Astrocyte (in vitro differentiated cells and primary cell): Measurements from ENCODE around the gene MFSD1. TPM values are rescaled to one million over a fixed set of nuclear protein-coding genes. Genes with fewer than 3 reads are reported as not detected.

Experiments used
- DNase-seq: peaks from one replicate; pipeline ENCODE4 v3.0.0-alpha.2; 2010; ENCODE audit warnings: low read depth
- FAIRE-seq: peaks from 2 replicates; lab custom pipeline; 2011; peaks lifted over from hg19 to GRCh38; lab: Jason Lieb, UNC
- H2AFZ ChIP-seq: 2 replicates; pipeline ENCODE4 v1.6.0; 2012; ENCODE audit warnings: low read depth, low read length, inconsistent platforms
- H3K27ac ChIP-seq: 2 replicates; pipeline ENCODE4 v1.5.1; 2011; ENCODE audit warnings: low read depth, low read length, inconsistent platforms
- H3K27me3 ChIP-seq: 2 replicates; pipeline ENCODE4 v1.6.0; 2011; ENCODE audit warnings: low read length, inconsistent platforms; ENCODE audit not compliant: insufficient read depth
- H3K36me3 ChIP-seq: 2 replicates; pipeline ENCODE4 v1.5.1; 2011; ENCODE audit warnings: low read length, inconsistent platforms; ENCODE audit not compliant: insufficient read depth
- H3K4me1 ChIP-seq: 2 replicates; pipeline ENCODE4 v1.5.1; 2011; ENCODE audit warnings: low read length, inconsistent platforms; ENCODE audit not compliant: insufficient read depth
- H3K4me2 ChIP-seq: 2 replicates; pipeline ENCODE4 v1.6.0; 2012; ENCODE audit warnings: low read length, inconsistent platforms
- H3K4me3 ChIP-seq: 2 replicates; pipeline ENCODE4 v1.5.1; 2011; ENCODE audit warnings: low read depth, mild to moderate bottlenecking, low read length, inconsistent platforms; ENCODE audit not compliant: insufficient read depth
- H3K79me2 ChIP-seq: 2 replicates; pipeline ENCODE4 v1.6.0; 2012; ENCODE audit warnings: mild to moderate bottlenecking, low read length, inconsistent platforms; ENCODE audit not compliant: insufficient read depth
- H3K9ac ChIP-seq: 2 replicates; pipeline ENCODE4 v1.6.0; 2012; ENCODE audit warnings: mild to moderate bottlenecking, low read length, inconsistent platforms
- H3K9me3 ChIP-seq: 2 replicates; pipeline ENCODE4 v1.5.1; 2012; ENCODE audit warnings: low read depth, mild to moderate bottlenecking, low read length, inconsistent platforms; ENCODE audit not compliant: insufficient read depth
- H4K20me1 ChIP-seq: 2 replicates; pipeline ENCODE4 v1.6.0; 2012; ENCODE audit warnings: low read length, inconsistent platforms; ENCODE audit not compliant: insufficient read depth
- H3K27ac Mint-ChIP-seq: one replicate; pipeline ENCODE4 v1.8.0; 2021; ENCODE audit warnings: mild to moderate bottlenecking, mixed read lengths; ENCODE audit not compliant: unreplicated experiment
- H3K27me3 Mint-ChIP-seq: one replicate; pipeline ENCODE4 v1.8.0; 2021; ENCODE audit warnings: low read depth, mixed read lengths; ENCODE audit not compliant: unreplicated experiment
- H3K36me3 Mint-ChIP-seq: one replicate; pipeline ENCODE4 v1.8.0; 2021; ENCODE audit warnings: low read depth, mixed read lengths; ENCODE audit not compliant: unreplicated experiment
- H3K4me1 Mint-ChIP-seq: one replicate; pipeline ENCODE4 v1.8.0; 2021; ENCODE audit warnings: low read depth, mixed read lengths; ENCODE audit not compliant: unreplicated experiment
- H3K4me3 Mint-ChIP-seq: one replicate; pipeline ENCODE4 v1.8.0; 2021; ENCODE audit warnings: mild to moderate bottlenecking, moderate library complexity, mixed read lengths; ENCODE audit not compliant: unreplicated experiment
- H3K9me3 Mint-ChIP-seq: one replicate; pipeline ENCODE4 v1.8.0; 2021; ENCODE audit warnings: mild to moderate bottlenecking, mixed read lengths; ENCODE audit not compliant: unreplicated experiment
- EZH2 ChIP-seq: IDR thresholded peaks from 2 replicates; pipeline ENCODE4 v1.6.1; 2012; ENCODE audit warnings: mild to moderate bottlenecking, low read length, inconsistent platforms; ENCODE audit not compliant: insufficient read depth
- total RNA-seq: library from RNA; stranded (reverse); gene quantifications from 2 replicates; pipeline ENCODE4 v1.2.1, GENCODE V29; 2021
- TF ChIP-seq, protein P1 (sequence below): IDR thresholded peaks from 2 replicates; pipeline ENCODE4 v1.5.1; 2011; ENCODE audit warnings: low read depth, mild to moderate bottlenecking, inconsistent platforms, low read length, moderate library complexity; ENCODE audit not compliant: insufficient read depth

MFSD1 gene
- total RNA-seq, 1 donor from 2014 or later = 62.2 TPM

DNA sequence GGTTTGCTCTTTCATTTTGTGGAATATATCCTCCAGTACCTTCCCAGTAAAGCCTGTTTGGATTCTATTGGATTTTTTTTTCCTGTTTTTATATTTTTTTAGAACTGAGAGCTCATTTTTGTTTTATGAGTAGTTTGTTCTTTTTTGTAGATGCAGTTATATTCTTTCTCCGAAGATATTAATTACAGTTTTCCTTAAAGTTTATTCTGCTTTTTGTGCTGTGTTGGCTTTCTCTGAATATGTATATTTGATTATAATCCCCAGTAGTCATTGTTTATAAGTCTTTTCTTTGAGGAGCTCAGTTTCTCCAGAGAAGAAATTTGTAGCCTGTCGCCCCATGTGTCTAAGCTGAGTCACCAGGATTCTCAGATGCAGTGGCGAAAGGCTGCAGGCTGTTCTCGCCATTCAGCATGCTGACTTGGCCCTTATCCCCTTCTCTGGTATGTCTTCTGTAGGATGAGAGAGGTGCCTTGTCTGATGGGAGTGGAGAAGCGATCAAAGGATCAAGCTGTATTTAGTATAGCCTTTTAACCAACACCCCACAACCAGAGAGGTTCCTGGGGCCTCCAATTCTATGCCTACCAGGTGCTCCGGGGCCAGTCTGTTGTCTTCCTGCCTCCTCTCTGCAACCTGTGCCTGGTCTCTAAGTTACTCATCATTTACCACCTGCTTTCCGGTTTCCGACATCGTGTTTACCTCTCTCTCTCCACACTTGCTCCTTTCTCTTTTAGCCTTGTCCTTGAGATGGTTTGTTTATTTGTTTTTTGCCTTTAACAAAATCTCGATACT lies 31.7 kb upstream of the MFSD1 start:
- H3K27me3 Mint-ChIP-seq = peaks cover 4% of the 10 kb centered on the region
- Histone ChIP-seq H3K79me2 (no peaks in the 10 kb centered on the region), H3K9me3 (no peaks in the 10 kb centered on the region), H3K27me3 (no peaks in the 10 kb centered on the region), H3K4me1 (peaks cover 36% of the 10 kb centered on the region), H3K4me3 (peak overlapping the region; percentile 6), H3K36me3 (no peaks in the 10 kb centered on the region), H3K9ac (peak overlapping the region; percentile 68), H3K27ac (peak overlapping the region; percentile 81), H3K4me2 (peak overlapping the region; percentile 76), H4K20me1 (no peaks in the 10 kb centered on the region), H2AFZ (no peak overlapping the region)
- H3K4me1 Mint-ChIP-seq = peaks cover 29% of the 10 kb centered on the region
- peaks cover 2% of the 10 kb centered on the region for H3K36me3 Mint-ChIP-seq
- no peaks in the 10 kb centered on the region for H3K9me3 Mint-ChIP-seq
- peak; percentile 85 for DNase-seq
- no peak for FAIRE-seq
- no peak overlapping the region for H3K4me3 Mint-ChIP-seq
- H3K27ac Mint-ChIP-seq = peak overlapping the region; percentile 63
- TF ChIP-seq, protein P1, sequence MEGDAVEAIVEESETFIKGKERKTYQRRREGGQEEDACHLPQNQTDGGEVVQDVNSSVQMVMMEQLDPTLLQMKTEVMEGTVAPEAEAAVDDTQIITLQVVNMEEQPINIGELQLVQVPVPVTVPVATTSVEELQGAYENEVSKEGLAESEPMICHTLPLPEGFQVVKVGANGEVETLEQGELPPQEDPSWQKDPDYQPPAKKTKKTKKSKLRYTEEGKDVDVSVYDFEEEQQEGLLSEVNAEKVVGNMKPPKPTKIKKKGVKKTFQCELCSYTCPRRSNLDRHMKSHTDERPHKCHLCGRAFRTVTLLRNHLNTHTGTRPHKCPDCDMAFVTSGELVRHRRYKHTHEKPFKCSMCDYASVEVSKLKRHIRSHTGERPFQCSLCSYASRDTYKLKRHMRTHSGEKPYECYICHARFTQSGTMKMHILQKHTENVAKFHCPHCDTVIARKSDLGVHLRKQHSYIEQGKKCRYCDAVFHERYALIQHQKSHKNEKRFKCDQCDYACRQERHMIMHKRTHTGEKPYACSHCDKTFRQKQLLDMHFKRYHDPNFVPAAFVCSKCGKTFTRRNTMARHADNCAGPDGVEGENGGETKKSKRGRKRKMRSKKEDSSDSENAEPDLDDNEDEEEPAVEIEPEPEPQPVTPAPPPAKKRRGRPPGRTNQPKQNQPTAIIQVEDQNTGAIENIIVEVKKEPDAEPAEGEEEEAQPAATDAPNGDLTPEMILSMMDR = no peak
- no peak for TF ChIP-seq EZH2

DNA sequence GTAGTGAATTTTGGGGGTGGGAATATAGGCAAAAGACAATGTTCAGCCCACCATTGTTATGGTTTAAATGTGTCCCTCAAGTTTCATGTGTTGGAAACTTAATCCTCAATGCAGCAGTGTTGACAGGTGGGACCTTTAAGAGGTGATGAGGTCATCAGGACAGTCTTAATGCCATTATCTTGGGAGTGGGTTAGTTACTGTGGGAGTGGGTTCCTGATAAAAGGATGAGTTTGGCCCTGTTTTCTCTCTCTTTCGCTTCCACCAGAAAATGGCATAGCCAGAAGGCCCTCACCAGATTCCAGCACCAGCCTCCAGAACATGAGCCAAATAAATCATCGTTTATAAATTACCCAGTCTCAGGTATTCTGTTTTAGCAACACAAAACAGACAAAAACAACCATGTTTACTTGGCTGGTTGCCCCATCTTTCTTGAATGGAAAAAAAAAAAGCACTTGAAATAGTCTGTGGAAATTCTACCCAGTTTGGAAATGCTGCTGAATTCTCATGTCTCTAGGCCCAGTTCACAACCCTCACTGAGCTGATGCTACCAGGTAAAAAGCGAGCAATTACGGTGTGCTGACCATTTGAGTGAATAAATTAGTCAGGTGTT lies 31.0 kb upstream of the MFSD1 start:
- H2AFZ ChIP-seq = no peak overlapping the region
- peak overlapping the region; percentile 76 for H3K4me2 ChIP-seq
- Mint-ChIP-seq H3K4me3 (no peak overlapping the region), H3K27ac (no peak overlapping the region), H3K9me3 (no peaks in the 10 kb centered on the region), H3K27me3 (peaks cover 4% of the 10 kb centered on the region), H3K4me1 (peaks cover 29% of the 10 kb centered on the region), H3K36me3 (peaks cover 2% of the 10 kb centered on the region)
- H3K27me3 ChIP-seq = no peaks in the 10 kb centered on the region
- no peak for FAIRE-seq
- H3K27ac ChIP-seq = no peak overlapping the region
- H3K9me3 ChIP-seq = no peaks in the 10 kb centered on the region
- no peak overlapping the region for H3K4me3 ChIP-seq
- no peaks in the 10 kb centered on the region for H3K36me3 ChIP-seq
- no peak overlapping the region for H3K9ac ChIP-seq
- H3K79me2 ChIP-seq = no peaks in the 10 kb centered on the region
- no peak for TF ChIP-seq EZH2
- TF ChIP-seq, protein P1 = no peak
- H3K4me1 ChIP-seq = peaks cover 31% of the 10 kb centered on the region
- no peak for DNase-seq
- no peaks in the 10 kb centered on the region for H4K20me1 ChIP-seq
